MCF 10A (cell line): ENCODE measurements around the gene GRIK1. TPM values are rescaled to one million over a fixed set of nuclear protein-coding genes. Genes with fewer than 3 reads are reported as not detected.

Source experiments
- BruUV-seq: library from RNA; stranded (reverse); fragments of 400-500 nt; replicated peaks from 2 replicates; lab custom pipeline; 2021; lab: Mats Ljungman, UMichigan
- CTCF ChIA-PET: fragments of 300-600 bp; sonication (Branson Sonifier 250); formaldehyde crosslinking; extraction: SDS; loops from one replicate; lab custom pipeline; 2021; ENCODE audit warnings: antibody characterized with exemption, inconsistent platforms; lab: Yijun Ruan, JAX
- POLR2A ChIA-PET: fragments of 300-600, 350-650 bp; sonication (Branson Sonifier 250); formaldehyde crosslinking; extraction: SDS; loops from one replicate; lab custom pipeline; 2020; ENCODE audit warnings: antibody characterized with exemption, inconsistent platforms; lab: Yijun Ruan, JAX
- DNase-seq: peaks from one replicate; pipeline ENCODE4 v3.0.0-alpha.2; 2018; ENCODE audit not compliant: unreplicated experiment
- H3K27ac Mint-ChIP-seq: one replicate; pipeline ENCODE4 v1.8.0; 2022; ENCODE audit warnings: mild to moderate bottlenecking, low read depth, mixed read lengths; ENCODE audit not compliant: unreplicated experiment
- H3K27me3 Mint-ChIP-seq: one replicate; pipeline ENCODE4 v1.8.0; 2022; ENCODE audit warnings: mixed read lengths; ENCODE audit not compliant: insufficient read depth, unreplicated experiment
- H3K36me3 Mint-ChIP-seq: one replicate; pipeline ENCODE4 v1.8.0; 2022; ENCODE audit warnings: mild to moderate bottlenecking, moderate library complexity, mixed read lengths; ENCODE audit not compliant: insufficient read depth, unreplicated experiment
- H3K4me1 Mint-ChIP-seq: one replicate; pipeline ENCODE4 v1.8.0; 2022; ENCODE audit warnings: mixed read lengths; ENCODE audit not compliant: insufficient read depth, unreplicated experiment
- H3K4me3 Mint-ChIP-seq: one replicate; pipeline ENCODE4 v1.8.0; 2022; ENCODE audit warnings: mild to moderate bottlenecking, moderate library complexity, mixed read lengths; ENCODE audit not compliant: unreplicated experiment
- H3K9me3 Mint-ChIP-seq: one replicate; pipeline ENCODE4 v1.8.0; 2022; ENCODE audit warnings: mixed read lengths; ENCODE audit not compliant: unreplicated experiment
- CTCF ChIP-seq: fragments of 200-600 bp; IDR thresholded peaks from one replicate; pipeline ENCODE4 v1.8.0; 2022; ENCODE audit warnings: antibody characterized with exemption, mild to moderate bottlenecking; ENCODE audit not compliant: unreplicated experiment
- intact Hi-C: fragments of 100-400 bp; cut with micrococcal nuclease; formaldehyde crosslinking; loops from 2 replicates; pipeline ENCODE4 v1.14.1; 2022
- total RNA-seq: library from RNA; stranded (reverse); gene quantifications from 2 replicates; pipeline ENCODE4 v1.2.3, GENCODE V29; 2022

Gene GRIK1
- total RNA-seq, 1 experiment from 2014 or later = not detected

- intact Hi-C loops = no loop called here
- no peak overlapping the region for H3K4me3 Mint-ChIP-seq
- H3K4me1 Mint-ChIP-seq = no peaks in the 10 kb centered on the region
- H3K27me3 Mint-ChIP-seq = no peaks in the 10 kb centered on the region
- BruUV-seq = no TSS peak
- no peak for DNase-seq
- CTCF ChIA-PET = no interaction called here
- no peak for TF ChIP-seq CTCF
- H3K27ac Mint-ChIP-seq = no peak overlapping the region
- no peaks in the 10 kb centered on the region for H3K9me3 Mint-ChIP-seq
- POLR2A ChIA-PET = no interaction called here
- H3K36me3 Mint-ChIP-seq = no peaks in the 10 kb centered on the region
Measured at GRCh38 chr21:29664615-29665014, 275.2 kb downstream of the GRIK1 start.

GRCh38 chr21:29661672-29662442 lies 277.9 kb downstream of the GRIK1 start:
- ChIA-PET POLR2A (no interaction called here), CTCF (no interaction called here)
- Mint-ChIP-seq H3K9me3 (no peaks in the 10 kb centered on the region), H3K27ac (no peak overlapping the region), H3K36me3 (no peaks in the 10 kb centered on the region), H3K4me1 (peaks cover 2% of the 10 kb centered on the region), H3K4me3 (no peak overlapping the region), H3K27me3 (no peaks in the 10 kb centered on the region)
- no peak for DNase-seq
- intact Hi-C loops = no loop called here
- TF ChIP-seq CTCF = no peak
- BruUV-seq = no TSS peak

GRCh38 chr21:29660047-29660720 lies 279.6 kb downstream of the GRIK1 start:
- intact Hi-C loops = no loop called here
- no peak for DNase-seq
- no peak overlapping the region for H3K4me3 Mint-ChIP-seq
- POLR2A ChIA-PET = no interaction called here
- H3K27me3 Mint-ChIP-seq = no peaks in the 10 kb centered on the region
- H3K4me1 Mint-ChIP-seq = peaks cover 8% of the 10 kb centered on the region
- no peaks in the 10 kb centered on the region for H3K9me3 Mint-ChIP-seq
- TF ChIP-seq CTCF = no peak
- no peaks in the 10 kb centered on the region for H3K36me3 Mint-ChIP-seq
- CTCF ChIA-PET = no interaction called here
- BruUV-seq = no TSS peak
- no peak overlapping the region for H3K27ac Mint-ChIP-seq

- Mint-ChIP-seq H3K9me3 (no peaks in the 10 kb centered on the region), H3K27ac (no peak overlapping the region), H3K36me3 (no peaks in the 10 kb centered on the region), H3K4me1 (peaks cover 8% of the 10 kb centered on the region), H3K4me3 (no peak overlapping the region), H3K27me3 (no peaks in the 10 kb centered on the region)
- intact Hi-C loops = no loop called here
- CTCF ChIA-PET = interaction anchor here (0.9 kb wide), 1 partner anchor 23 kb away, joined by 4 read pairs; no protein-coding TSS in a partner anchor
- DNase-seq = no peak
- BruUV-seq = no TSS peak
- TF ChIP-seq CTCF = no peak
- POLR2A ChIA-PET = interaction anchor here (0.7 kb wide), 1 partner anchor 311 kb away, joined by 3 read pairs; no protein-coding TSS in a partner anchor
Measured at GRCh38 chr21:29658934-29659203, 280.9 kb downstream of the GRIK1 start.
